GM21528 (cell line): ENCODE results near the gene SCN5A.

ENCODE experiments used
- ATAC-seq: cut with Tn5 transposase; IDR thresholded peaks from one replicate; pipeline ENCODE4 v1.9.1; 2021; ENCODE audit warnings: mild to moderate bottlenecking, moderate library complexity; ENCODE audit not compliant: unreplicated experiment, low FRiP score

SCN5A gene

DNA sequence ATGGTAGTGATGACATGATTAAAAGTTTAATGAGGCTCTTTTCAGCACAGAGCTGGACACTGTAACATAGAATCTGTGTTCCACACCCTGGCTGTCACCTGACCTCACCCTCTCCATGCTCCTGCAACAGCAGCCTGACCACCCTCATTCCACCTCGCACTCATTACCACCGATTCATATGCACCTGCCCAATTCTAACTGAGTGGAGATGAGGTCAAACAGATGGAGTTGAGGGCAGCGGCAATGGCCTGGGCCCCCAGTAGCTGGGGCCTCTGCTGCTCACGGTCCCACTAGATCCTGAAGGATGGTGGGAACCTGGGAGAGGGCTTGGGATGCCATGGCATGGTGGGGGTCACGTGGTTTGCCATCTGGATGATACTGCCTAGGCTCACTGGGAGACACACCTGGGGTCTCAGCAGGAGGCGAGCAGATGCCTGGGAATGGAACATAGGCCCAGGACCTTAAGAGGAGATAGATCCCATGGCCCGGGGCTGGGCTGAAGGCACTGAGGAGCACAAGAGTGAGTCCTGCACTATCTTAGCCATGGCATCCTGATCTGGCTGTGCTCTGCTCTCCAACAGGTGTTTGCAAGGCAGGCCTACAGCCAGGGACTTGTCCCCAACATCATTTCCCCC, 1.3 kb downstream of the SCN5A start:
- ATAC-seq = no peak

DNA sequence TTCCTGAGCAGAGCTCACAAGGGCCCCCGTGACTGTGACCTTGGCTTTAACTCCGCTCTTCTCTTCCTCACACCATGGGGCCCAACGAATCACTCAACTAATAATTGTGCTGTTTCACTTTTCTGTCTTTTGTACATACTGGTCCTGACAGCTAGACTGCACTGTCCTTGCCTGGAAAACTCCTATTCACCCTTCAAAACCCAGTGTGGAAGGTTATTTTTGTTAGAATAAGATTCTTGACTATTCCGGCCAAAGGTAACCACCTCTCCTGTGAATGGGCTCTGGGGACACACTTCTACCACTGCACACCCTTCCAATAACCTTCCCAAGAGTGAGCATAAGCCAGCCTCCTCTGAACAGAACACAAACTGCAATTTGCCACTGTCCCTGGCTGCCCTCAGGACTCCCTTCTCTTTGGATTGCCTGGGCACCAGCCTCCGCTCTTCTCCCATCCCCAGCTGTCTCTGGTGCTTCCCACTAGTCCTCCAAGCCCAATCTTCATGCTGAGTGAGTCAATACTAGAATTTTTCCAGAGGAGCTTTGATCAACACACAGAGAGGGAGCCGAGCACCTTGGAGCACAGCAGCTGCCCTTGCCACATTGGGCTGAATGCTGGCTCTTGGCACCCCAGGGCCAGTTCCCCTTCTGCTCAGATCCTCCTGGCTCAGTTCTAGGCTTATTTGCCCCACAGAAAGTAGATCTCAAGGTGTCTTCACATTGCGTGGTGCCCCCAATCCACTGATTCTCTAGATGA, 2.1 kb downstream of the SCN5A start:
- ATAC-seq = no peak

DNA sequence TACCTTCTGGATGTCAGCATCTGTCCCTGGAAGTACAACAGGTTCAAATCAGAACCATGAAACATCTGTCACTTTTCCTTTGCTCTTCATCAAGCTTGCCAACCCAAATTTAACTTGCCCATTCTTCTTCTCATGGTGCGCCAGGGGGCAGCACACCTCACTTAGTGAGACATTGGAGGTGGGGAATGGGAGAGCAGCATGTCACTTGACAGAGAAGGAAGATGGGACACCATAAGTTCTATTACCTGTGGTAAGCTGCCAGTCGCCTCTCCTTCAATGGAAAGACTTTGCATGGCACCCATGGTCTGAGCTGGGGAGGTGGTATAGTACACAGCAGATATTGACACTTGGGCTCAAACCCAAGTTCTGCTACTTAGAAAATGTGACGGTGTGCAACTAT, 2.9 kb downstream of the SCN5A start:
- no peak for ATAC-seq

DNA sequence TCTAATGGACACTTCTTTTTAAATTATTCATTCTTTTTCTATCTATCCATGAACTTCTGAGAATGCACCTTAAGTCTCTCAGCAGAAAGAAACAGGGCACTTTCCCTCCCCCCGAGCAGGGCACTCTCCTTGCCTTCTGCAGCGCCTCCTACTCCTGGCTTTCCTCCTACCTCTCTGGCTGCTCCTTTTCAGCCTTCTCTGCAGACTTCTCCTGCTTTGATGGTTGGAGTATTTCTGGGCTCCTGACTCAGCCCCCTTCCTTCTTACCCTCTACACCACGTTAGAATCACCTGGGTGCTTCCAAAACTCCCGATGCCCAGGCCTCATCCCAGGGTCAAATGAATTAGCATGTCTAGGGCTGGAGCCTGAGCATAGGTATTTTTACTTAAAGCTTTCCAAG, 3.4 kb downstream of the SCN5A start:
- no peak for ATAC-seq

DNA sequence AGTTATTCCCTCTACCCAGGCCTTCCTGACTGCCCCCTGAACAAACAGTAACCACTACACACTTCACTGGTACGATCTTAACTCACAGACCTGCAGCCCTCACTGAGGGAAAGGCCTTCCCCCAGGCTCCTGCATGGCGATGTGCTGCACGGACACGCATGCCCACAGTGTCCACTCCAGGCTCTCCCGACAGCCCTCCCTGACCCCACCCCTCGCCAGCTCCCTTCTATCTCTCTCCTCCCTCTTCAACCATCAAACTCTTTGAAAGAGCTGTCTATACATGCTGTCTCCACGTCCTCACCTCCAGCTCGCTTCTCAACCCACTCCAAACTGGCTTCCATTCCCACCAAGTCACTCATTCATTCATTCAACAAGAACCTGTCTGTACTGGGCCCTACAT, 3.9 kb downstream of the SCN5A start:
- ATAC-seq = no peak

DNA sequence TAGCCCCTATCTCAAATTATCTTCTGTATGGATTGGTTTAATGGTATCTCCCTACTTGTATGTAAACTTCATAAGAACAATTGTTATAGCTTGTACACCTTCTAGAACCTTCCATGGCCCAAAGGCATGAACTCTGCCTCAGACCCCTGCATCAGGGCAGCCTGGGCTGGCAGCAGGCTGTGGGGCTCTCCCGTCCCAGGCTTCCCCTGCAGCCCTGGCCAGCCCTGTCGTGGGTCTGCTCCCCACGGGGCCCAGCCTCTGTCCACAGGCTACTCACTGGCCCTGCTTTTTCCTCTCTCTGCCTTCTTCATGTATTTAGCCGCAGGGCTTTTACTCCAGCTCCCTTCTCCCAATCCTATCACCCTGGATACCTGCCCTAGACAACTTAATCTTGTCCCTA, 4.4 kb downstream of the SCN5A start:
- no peak for ATAC-seq

DNA sequence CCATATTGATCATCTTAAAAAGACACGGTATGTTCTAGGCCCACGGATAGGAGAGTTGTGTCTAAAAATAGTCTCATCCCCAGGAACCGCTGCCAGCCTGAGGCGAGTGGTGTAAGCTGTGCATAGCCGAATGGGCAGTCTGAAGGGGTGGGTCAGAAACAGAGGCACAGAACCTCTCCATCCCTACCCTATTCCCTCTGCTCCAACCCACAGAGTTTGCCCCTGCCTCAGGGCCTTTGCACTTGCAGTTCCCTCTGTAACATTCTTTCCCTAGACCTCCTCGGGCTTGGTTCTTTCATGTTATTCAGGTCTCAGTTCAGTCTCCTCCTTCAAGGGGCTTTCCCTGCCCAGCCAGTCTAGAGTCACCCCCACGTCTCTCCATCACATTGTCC, 4.8 kb downstream of the SCN5A start:
- no peak for ATAC-seq

DNA sequence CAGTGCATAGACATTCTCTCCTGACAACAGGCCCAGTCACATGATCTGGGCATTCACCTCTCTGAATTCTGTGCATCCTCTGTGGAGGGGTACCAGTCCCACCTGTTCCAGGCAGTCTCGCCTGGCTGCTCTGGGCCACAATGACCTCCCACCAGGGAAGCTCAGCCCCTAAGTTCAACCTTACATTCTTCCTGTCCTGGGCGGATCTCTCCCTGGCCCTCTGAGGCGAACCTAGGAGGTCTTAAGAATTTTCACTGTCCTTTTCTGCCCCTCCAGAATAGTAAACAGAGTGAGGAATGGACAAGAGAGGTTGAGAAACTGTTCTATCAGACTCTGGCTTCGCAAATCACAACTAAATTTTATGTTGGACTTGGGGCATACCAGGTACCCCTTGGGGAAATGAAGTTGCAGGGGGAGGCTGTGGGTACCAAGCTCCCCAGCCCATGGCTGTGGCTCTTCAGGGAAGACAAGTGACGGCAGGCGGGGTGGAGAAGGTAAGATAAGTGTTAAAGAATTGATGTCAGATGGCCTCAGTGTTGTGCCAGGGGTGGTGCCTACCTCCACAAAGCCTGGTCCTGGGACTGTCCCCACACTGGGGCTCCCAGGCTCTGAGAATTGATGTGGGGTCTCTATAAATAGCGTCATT, 5.3 kb downstream of the SCN5A start:
- no peak for ATAC-seq

DNA sequence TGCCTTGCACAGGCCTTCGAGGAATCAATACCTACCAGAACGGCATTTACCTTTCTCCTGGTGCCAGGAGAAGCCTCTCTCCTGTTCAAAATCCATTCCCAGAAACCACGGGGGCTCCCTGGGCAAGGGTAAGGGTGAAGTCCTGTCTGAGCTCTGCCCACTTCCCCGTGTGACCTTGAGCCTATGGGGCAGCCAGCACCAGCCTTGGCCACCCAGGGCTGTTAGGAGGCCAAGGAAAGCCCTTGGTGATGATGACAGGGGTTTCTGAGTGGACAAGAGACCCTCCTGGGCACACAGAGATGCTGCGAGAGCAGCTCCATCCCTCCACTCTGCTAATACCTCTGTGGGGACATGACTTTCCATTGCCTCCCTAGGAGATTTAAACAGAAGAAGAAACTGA, 5.9 kb downstream of the SCN5A start:
- no peak for ATAC-seq

DNA sequence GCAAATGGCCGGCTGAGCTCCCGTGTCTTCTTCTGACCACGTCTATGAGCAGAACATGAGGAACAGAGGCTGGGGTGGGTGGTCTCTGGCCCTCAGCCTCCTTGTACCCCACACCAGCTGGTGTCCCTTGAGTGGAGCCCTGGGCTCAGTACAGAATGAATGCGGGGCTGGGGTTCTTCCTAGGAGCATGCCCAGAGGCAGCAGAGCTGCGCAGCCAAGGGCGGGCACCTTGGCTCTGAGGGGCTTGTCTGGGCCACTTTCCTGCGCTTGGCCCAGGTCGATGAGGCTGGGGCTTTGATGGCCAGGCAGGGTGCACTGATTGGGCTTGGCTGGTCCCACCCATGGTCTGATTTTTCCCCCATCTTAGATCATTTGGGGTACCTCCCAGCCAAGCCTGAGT, 6.4 kb downstream of the SCN5A start:
- ATAC-seq = no peak

DNA sequence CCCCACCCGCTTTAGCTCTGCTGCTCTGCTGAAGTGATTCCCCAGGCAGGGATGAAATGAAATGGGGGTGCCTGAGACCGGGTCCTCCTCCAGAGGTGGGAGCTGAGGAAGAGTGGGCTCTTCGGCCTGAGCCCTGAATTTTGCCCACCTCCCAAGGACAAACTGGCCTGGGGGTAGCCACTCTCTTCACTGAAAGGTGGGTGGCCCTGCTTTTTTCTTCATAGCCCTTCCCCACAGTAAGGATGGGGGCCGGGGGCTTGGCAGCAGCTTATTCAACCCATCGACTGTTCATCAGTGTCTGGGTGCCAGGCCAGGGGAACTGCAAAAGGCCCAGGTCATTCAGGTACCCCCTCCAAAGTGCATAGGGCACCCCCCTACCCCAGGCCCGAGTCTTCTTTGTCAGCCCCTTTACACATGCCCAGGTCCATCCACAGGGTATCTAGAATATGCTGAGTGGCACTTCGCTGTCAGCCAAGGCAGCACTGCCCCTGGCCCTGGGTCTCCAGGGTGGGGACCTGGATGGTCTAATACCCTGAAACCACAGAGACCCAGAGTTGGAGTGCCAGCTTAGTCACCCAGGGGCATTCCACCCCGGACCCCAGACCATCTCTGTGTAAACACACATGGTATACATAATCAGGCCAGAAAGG, 7.9 kb downstream of the SCN5A start:
- ATAC-seq = no peak

DNA sequence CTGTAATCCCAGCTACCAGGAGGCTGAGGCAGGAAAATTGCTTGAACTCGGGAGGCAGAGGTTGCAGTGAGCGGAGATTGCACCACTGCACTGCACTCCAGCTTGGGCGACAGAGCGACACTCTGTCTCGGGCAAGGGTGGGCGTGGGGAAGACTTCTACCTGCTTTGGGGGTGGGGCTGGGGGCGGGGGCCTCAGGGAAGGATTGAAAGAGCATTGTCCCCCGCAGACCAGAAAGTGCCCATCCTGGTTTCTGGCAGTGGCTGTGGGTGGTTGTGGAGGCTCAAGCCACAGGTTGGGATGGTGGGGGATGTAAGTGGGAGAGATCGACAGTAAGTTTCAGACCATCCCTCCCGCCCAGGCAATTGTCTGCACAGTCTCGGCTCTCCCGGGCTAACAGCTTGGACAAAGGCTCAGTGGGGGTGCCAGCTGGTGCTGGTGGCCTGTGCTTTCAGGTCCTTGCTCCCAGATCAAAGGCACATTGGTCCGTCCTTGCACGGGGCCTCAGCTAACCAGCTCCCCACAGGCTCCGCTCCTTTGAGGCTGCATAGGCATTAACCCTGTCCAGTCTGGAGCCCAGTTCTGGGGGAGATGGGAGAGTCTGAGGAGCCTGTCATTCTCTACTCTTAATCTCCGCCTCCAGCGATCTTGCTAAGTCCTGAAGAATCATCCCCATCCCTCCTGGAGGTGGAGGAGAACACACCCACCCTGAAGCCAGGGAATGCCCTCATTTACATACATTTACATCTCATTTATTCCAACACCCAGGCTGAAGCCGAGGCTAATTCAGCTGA, 8.6 kb downstream of the SCN5A start:
- no peak for ATAC-seq

DNA sequence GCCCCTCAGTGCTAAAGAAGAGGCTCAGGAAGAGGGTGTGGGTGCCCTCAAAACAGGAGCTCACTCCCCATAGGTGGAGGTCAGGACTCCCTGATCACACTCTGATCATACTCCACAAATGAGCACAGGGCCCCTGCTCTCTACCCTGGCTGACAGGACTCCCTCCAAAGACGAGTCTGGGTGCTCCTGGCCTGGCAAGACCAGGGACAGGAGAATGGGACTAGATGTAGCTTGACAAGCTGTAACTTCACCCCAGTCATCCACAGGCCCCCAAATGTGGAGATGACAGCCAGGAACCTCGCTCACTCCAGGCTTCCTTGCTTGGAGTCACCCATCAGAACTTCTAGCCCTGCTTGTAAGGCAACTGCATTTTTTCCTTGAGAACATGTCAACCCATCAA, 11.1 kb downstream of the SCN5A start:
- no peak for ATAC-seq

DNA sequence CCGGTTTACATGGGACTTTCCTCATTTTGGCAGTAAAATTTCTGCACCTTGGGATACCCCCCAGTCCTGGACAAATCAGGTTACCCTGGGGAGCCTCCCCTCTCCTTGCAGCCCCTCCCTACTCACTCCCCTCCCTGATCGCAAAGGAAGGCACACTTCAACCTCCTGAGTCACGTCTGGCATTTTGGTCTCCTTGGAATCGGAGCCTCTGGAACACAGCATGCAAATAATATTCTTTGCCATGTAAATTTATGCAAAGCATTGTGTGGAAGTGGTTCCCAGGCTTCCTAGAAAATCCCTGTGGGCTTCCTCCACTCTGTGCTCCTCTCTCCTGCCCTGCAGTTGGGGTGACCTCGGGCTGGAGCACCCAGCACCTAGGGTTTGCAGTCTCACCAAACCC, 11.6 kb downstream of the SCN5A start:
- ATAC-seq = no peak

DNA sequence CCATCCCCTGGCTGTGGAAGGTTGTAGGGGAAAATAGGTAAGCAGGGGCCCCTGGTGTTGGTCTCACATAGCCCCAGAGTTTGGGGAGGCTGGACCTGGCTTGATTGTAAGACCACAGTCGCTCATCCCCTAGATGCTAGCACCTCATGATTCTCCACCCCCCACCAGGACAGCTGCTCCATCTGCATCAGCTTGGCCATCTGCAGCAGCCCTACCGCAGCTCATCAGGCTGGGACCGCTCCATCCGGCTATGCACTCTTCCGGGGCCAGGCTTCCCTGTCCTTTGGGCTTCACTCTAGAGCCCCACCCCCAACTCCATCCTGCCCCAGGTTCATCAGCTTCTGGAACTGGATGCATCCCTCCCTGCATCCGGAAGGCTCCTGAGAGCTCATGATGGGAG, 12.6 kb downstream of the SCN5A start:
- ATAC-seq = no peak

DNA sequence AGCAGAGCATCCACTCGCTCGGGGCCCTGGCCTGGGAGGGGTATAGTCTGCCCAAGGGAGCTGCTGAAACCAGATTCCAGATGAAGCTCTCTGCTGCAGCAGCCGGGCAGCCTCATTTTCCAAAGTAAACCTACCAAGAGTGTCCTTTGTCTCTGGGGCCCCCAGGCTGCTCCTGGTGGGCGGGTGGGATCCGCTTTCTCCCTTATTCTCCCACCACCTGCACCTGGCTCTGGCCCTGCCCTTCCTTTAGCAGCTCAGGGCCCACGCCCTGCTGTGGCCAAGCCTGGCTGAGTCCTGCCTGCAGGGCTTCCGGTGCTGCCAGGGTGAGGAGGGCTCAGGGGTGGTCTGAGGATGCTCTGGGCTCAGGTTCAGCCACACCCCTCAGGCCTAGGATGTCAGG, 13.0 kb downstream of the SCN5A start:
- ATAC-seq = no peak

DNA sequence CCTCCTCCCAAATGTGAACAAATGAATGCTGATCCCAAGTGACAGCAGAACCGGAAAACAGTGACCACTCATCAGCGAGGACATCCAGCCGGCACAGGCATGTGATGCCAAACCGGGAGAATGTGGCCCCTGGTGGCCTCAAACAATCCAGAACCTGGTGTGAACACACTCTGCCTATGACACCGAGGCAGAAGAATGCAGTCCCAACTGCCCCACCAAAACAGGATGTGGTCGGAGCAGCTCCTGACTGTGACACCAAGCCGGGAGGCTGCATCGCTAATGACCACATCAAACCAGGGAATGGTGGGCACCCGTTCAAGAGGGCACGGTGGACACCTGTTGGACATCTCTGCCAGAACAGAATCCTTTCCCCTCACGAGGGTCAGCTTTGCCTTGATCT, 15.4 kb downstream of the SCN5A start:
- ATAC-seq = no peak

DNA sequence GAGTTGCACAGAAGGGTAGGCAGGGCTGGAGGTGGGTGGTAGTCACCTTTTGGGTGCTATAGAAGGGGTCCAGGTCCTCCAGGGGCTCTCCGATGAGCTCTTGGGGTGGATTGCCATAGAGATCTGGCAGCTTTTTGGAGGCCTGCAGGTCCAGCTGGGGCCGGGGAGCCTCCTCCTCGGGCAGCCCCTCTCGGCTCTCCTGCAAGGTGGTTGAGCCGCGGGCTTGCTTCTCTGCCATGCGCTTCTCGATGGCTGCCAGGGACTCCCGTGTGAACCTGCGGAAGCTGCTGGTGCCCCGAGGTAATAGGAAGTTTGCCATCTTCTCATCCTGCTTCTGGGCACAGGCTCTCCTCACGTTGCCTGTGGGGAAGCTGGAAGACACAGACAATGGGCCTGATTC, 16.5 kb downstream of the SCN5A start:
- ATAC-seq = no peak

DNA sequence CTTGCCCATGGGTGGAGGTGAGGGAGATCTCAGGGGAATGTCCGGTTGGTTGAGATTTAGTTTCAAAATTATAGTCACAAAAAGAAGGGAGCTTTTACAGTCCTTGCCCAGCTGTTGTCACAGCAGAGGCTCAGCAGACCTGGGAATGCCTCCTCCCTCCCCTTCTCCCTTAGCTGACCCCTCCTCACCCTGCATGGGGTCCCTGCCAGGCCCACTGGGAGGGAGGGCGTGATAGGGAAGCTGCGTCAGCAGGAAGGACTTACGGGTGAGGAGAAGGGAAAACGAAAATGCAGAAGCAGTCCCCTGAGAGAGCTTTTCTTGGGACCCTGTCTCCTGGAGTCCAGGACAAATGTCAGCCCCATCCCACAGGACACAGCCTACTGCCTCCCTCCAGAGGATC, 18.9 kb downstream of the SCN5A start:
- no peak for ATAC-seq

DNA sequence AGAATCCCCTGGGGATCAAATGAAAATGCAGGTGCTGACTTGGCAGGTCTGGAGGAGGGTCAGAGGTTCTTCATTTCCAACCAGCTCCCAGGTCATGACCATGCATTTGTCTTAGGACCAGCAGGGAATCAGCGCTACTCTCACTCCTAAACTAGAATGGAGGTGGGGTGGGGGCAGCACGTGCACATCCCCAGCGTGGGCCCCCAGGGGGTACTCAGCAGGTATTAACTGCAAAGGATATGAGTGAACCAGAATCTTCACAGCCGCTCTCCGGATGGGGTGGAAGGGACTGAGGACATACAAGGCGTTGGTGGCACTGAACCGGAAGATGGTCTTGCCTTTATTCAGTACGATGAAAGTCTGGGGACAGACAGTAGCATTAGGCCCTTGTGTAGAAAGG, 19.4 kb downstream of the SCN5A start:
- no peak for ATAC-seq

DNA sequence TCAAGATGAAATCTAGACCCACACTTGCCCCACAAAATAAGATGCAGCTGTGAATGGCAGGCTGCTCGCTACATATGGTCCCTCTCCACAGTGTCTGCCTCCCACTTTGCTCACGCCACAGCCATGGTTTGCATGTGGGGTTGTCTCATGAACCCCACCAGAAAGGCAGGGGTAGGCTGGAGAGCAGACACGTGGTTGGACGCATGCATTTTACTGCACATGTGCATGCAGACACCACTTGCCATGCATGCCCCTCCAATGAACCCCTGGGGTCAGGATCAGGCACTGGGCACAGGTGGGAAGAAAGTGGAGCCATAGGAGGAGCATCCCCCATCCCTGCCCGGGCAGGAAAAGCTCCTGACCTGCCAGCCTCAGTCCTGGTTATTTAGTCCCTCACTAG, 20.7 kb downstream of the SCN5A start:
- no peak for ATAC-seq
